HG03175 (cell line): Measurements from ENCODE around the gene BORCS6.
A peak's percentile ranks its signal among the peaks of the same experiment; 100 is the strongest.

Experiments
- ATAC-seq: cut with Tn5 transposase; IDR thresholded peaks from one replicate; pipeline ENCODE4 v1.9.1; 2021; ENCODE audit warnings: mild to moderate bottlenecking, moderate library complexity; ENCODE audit not compliant: unreplicated experiment

BORCS6 gene

DNA sequence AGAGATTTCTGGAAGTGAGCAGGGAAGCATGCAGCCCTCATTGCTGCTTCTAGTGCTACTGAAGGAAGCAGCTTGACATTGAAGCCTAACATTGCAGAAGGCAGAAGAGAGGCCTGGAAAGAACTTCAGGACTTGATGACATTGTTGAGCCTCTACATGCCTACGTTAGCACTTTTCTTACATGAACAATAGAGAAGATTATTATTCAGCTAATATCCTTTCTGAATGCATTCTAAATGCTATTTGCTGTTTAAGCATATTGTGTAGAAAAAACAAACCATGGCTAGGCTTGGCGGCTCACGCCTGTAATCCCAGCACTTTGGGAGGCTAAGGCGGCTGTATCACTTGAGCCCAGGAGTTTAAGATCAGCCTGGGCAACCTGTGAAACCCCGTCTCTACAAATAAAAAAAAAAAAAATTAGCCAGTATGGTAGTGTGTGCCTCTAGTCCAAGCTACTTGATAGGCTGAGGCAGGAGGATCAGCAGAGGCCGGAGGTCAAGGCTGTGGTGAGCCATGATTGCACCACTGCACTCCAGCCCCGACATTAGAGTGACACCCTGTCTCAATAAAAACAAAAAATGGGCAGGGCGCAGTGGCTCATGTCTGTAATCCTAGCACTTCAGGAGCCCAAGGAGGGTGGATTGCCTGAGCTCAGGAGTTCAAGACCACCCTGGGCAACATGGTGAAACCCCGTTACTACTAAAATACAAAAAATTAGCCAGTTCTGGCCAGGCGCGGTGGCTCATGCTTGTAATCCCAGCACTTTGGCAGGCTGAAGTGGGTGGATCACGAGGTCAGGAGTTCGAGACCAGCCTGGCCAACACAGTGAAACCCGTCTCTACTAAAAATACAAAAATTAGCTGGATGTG is 22.6 kb upstream of the BORCS6 start:
- no peak for ATAC-seq

- no peak for ATAC-seq
These were observed 20.9 kb upstream of the BORCS6 start for GRCh38 chr17:8210761-8211458.

DNA sequence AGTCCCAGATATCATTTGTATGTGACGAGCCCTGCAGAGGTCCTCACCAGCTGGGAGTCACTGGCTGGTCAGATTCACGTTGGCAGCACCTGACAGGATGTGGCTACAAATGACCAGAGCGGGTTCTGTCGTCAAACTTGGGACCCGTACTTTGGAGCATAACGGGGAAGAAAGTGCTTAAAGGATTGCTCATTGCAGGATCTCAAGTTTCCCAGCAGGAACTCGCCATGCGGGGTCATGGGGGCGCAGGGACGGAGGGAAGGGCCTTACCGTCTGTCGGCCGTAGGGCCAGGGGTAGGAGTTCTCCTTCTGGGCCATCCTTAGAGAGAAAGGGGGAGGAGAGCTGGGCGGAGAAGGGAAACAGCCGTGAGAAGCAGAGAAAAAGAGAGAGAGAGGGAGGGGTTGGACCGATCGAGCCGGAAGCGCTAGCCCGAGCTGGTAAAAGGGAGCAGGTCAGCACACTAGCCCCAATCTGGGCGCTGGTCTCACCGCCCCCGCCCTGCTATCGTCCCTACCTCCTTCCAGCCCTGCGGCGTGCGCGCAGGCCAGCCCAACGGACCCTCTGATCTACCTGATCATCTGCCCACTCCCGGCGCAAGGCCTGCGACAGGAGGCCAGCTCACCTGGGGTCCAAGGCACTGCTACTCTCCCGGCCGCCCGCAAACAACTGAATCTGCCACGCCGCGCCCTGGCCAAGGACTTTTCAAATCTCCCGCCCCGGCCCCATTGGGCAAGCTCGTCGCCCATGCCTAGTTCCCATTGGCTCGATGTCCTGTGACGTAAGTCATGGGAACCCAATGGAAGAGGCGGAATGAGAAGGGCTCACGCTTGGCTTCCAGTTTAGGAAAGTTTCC is 20.2 kb upstream of the BORCS6 start, which contains the start of gene AURKB:
AURKB (minus strand) TSS at position 669 of the 854 bp plus-strand sequence; CDS start at position 318, 351 bp downstream.
- ATAC-seq, result peak; percentile 80

GRCh38 chr17:8206536-8206935 is 16.6 kb upstream of the BORCS6 start:
- no peak for ATAC-seq

GRCh38 chr17:8204761-8205555 is 15.0 kb upstream of the BORCS6 start:
- ATAC-seq, result no peak

GRCh38 chr17:8192070-8192815 is 2.3 kb upstream of the BORCS6 start:
- ATAC-seq, result peak; percentile 32

- ATAC-seq, result no peak
These were observed 526 bp upstream of the BORCS6 start for GRCh38 chr17:8190506-8190905.

- no peak for ATAC-seq
These were observed 804 bp downstream of the BORCS6 start for GRCh38 chr17:8189041-8189710.

DNA sequence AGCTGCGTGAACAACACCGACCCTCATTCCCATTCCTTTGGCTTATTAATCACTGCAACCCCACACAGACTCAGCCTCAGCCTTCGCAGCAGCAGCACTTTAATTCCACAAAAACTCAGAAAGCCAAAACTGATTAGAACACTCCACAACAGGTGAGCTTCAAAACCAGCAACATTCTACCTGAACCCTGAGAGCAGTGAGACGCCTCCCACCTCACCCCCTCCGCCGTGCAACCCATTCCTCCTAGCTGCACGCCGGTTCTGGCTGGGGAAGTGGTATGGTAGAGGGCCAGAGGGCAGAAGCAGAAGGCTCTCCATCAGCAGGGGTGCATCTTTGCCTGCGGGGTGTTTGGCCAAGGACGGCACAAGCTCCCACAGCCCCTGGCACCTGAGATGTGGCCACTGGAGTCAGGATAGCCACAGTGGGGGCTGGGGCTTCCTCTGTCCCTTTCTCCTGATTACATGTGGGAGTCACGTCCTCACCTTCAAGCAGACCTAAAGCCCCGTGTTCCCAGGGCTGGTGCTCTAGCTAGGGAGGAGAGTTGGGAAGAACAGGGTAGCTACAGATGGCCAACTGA is 1.6 kb downstream of the BORCS6 start:
- ATAC-seq, result no peak

GRCh38 chr17:8187517-8188262 is 2.3 kb downstream of the BORCS6 start:
- ATAC-seq, result peak; percentile 16

DNA sequence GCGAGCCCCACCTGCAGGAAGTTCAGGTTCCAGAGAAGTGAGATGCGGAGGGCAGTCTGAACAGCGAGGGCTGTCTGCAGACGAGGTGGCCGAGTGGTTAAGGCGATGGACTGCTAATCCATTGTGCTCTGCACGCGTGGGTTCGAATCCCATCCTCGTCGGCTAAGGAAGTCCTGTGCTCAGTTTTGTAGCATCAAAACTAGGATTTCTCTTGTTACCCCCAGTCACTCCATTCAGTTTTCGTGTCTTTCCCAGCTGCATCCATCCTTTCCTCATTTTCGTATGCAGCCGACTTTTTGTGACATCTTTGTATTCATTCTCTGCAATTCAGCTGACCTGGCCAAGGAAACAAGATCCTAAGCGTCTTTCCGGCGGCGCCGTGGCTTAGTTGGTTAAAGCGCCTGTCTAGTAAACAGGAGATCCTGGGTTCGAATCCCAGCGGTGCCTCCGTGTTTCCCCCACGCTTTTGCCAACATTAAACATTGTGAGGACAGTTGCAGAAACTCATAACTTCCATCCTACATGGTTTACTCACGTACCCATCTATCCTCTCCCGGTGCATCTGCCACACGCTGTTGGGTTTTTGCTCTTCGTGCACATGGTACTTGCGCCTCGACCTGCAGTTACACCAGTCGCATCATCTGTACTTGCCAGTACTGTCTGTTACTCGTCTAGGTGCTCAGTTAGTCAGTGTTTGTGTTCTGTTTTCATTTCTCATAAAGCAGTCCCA is 3.0 kb downstream of the BORCS6 start:
- peak; percentile 40 for ATAC-seq

DNA sequence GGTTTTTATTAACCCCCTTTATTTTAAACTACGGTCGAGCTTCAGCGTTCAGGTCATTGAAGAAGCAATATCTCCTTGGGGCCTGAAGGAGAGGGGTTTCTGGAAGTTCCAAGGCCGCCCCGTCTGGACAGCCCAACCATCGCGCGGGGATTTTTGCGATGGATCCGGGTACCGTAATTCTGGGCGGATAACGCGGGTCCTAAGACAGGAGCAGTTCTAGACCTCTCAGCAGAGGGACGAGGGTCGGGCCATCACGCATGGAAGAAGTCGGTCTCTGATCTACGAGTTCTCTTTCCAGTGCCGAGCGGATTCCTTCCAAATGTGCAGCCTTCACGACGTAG is 3.6 kb downstream of the BORCS6 start:
- no peak for ATAC-seq

- ATAC-seq, result no peak
These were observed 4.2 kb downstream of the BORCS6 start for GRCh38 chr17:8185582-8186445.

DNA sequence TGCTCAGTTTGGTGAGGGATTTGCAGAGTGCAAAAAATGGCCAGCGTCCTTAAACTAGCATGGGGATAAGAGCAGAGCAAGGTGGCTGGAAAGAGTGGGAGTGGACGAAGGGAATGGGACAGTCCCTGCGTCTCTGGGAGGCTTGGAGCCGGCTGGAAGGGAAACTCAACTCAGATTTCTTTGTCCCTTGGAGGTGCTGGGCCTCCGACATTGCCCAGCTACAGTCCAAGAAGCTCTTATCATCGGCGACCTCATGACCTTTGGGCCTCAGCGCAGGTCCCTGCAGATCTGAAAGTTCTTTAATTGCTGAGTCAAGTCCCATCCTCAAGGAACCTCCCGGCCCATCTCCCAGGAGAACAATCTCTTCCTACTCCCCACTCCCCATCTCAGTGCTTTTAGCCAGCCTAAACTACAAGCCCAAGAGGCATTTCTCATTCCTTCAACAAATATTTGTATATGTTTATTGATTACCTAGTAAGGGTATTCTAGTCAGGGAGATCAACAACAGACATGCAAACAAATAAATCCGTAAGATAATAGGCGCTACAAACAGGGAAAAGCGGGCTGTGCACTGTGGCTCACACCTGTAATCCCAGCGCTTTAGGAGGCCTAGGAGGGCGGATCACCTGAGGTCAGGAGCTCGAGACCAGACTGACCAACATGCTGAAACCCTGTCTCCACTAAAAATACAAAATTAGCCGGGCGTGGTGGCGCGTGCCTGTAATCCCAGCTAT is 12.8 kb downstream of the BORCS6 start:
- no peak for ATAC-seq

- peak; percentile 45 for ATAC-seq
These were observed 13.6 kb downstream of the BORCS6 start, which contains the start of gene TMEM107 for GRCh38 chr17:8176197-8176940. TMEM107 (minus strand) TSS chr17:8176380; CDS start chr17:8176286, 94 bp downstream.
